ENCODE results near the gene DHRS9. TPM values are rescaled to one million over a fixed set of nuclear protein-coding genes. Genes with fewer than 3 reads are reported as not detected.

Gene DHRS9
- polyA plus RNA-seq, 1 experiment, result not detected

- TF ChIP-seq, protein P1, sequence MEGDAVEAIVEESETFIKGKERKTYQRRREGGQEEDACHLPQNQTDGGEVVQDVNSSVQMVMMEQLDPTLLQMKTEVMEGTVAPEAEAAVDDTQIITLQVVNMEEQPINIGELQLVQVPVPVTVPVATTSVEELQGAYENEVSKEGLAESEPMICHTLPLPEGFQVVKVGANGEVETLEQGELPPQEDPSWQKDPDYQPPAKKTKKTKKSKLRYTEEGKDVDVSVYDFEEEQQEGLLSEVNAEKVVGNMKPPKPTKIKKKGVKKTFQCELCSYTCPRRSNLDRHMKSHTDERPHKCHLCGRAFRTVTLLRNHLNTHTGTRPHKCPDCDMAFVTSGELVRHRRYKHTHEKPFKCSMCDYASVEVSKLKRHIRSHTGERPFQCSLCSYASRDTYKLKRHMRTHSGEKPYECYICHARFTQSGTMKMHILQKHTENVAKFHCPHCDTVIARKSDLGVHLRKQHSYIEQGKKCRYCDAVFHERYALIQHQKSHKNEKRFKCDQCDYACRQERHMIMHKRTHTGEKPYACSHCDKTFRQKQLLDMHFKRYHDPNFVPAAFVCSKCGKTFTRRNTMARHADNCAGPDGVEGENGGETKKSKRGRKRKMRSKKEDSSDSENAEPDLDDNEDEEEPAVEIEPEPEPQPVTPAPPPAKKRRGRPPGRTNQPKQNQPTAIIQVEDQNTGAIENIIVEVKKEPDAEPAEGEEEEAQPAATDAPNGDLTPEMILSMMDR (IDR thresholded peaks at IDR 0.05; ENCODE audit: insufficient read depth, low read depth, low read length), result no peak
- CTCF ChIA-PET, result interaction anchor here (1.2 to 1.9 kb wide), 2 partner anchors 24 to 28 kb away, joined by 3 to 7 read pairs; no protein-coding TSS in a partner anchor
Observed at GRCh38 chr2:169114056-169114455, 44.7 kb downstream of the DHRS9 start.

GRCh38 chr2:169116327-169116726 is 47.0 kb downstream of the DHRS9 start:
- ChIA-PET CTCF (interaction anchor here (1.2 to 2.3 kb wide), 3 partner anchors 11 to 26 kb away, joined by 3 to 8 read pairs (median 4); no protein-coding TSS in a partner anchor), POLR2A (no interaction called here)
- no peaks in the 10 kb centered on the region for H3K36me3 ChIP-seq (ENCODE audit: control insufficient read depth, insufficient read depth, low read length)
- H3K4me3 ChIP-seq (ENCODE audit: low read depth, low read length), result no peak overlapping the region
- no peaks in the 10 kb centered on the region for H3K27me3 ChIP-seq (ENCODE audit: control insufficient read depth, insufficient read depth, low read length)
- TF ChIP-seq, protein P1 (IDR thresholded peaks at IDR 0.05; ENCODE audit: insufficient read depth, low read depth, low read length), result no peak
- no peak for DNase-seq (ENCODE audit: low read depth)

More at GRCh38 chr2:169114056-169114455, 44.7 kb downstream of the DHRS9 start:
- Histone ChIP-seq H3K36me3 (ENCODE audit: control insufficient read depth, insufficient read depth, low read length) (no peaks in the 10 kb centered on the region), H3K27me3 (ENCODE audit: control insufficient read depth, insufficient read depth, low read length) (no peaks in the 10 kb centered on the region), H3K4me3 (ENCODE audit: low read depth, low read length) (no peak overlapping the region)
- POLR2A ChIA-PET, result no interaction called here
- no peak for DNase-seq (ENCODE audit: low read depth)

- H3K36me3 ChIP-seq (ENCODE audit: control insufficient read depth, insufficient read depth, low read length), result no peaks in the 10 kb centered on the region
- DNase-seq (ENCODE audit: low read depth), result no peak
- ChIA-PET POLR2A (no interaction called here), CTCF (interaction anchor here (0.7 to 2.3 kb wide), 3 partner anchors 8 to 15 kb away, joined by 3 to 8 read pairs (median 5); no protein-coding TSS in a partner anchor)
- TF ChIP-seq, protein P1 (IDR thresholded peaks at IDR 0.05; ENCODE audit: insufficient read depth, low read depth, low read length), result no peak
- no peaks in the 10 kb centered on the region for H3K27me3 ChIP-seq (ENCODE audit: control insufficient read depth, insufficient read depth, low read length)
- H3K4me3 ChIP-seq (ENCODE audit: low read depth, low read length), result no peak overlapping the region
Observed at GRCh38 chr2:169116993-169117392, 47.6 kb downstream of the DHRS9 start.

GRCh38 chr2:169118060-169118459 is 48.7 kb downstream of the DHRS9 start:
- no peak for DNase-seq (ENCODE audit: low read depth)
- Histone ChIP-seq H3K4me3 (ENCODE audit: low read depth, low read length) (no peak overlapping the region), H3K36me3 (ENCODE audit: control insufficient read depth, insufficient read depth, low read length) (no peaks in the 10 kb centered on the region), H3K27me3 (ENCODE audit: control insufficient read depth, insufficient read depth, low read length) (no peaks in the 10 kb centered on the region)
- TF ChIP-seq, protein P1 (IDR thresholded peaks at IDR 0.05; ENCODE audit: insufficient read depth, low read depth, low read length), result no peak
- ChIA-PET CTCF (interaction anchor here (1.0 to 2.3 kb wide), 4 partner anchors 9 to 24 kb away, joined by 3 to 8 read pairs (median 4); no protein-coding TSS in a partner anchor), POLR2A (no interaction called here)

DNA sequence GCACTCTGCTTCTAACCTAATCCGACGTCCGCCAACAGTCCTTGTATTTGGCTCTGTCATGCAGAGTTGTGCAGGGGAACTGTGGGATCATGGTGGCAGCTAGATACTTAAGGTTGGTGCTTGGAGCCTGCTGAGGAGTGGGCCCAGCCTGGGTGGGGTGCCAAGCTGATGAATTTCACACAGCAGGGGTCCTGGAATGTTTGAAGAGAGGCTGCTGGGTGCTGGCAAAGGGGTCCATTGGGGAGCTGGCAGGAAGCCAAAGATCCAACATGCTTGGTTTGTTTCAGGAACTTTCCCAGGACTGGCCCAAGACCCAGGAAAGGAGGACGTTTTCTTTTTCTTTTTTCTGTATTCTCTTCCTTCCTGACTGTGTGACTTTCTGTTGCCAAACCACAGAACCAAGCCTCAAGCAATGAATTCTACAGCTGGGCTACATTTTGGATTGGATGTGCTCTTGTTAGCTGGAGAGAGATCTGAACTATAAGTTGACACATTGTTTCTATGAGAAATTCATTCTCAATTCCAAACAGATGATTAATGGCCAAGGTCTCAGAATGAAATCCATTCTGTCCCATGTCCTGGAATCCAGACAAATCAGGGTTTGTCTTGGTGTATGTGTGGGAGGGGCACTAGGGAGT is 49.9 kb downstream of the DHRS9 start:
- no peak overlapping the region for H3K4me3 ChIP-seq (ENCODE audit: low read depth, low read length)
- DNase-seq (ENCODE audit: low read depth), result no peak
- TF ChIP-seq, protein P1 (IDR thresholded peaks at IDR 0.05; ENCODE audit: insufficient read depth, low read depth, low read length), result no peak
- ChIA-PET CTCF (interaction anchor here (1.2 to 2.5 kb wide), 3 partner anchors 10 to 13 kb away, joined by 4 to 8 read pairs (median 5); no protein-coding TSS in a partner anchor), POLR2A (no interaction called here)
- no peaks in the 10 kb centered on the region for H3K27me3 ChIP-seq (ENCODE audit: control insufficient read depth, insufficient read depth, low read length)
- no peaks in the 10 kb centered on the region for H3K36me3 ChIP-seq (ENCODE audit: control insufficient read depth, insufficient read depth, low read length)
